ENCODE data around the gene CARD10. TPM values are rescaled to one million over a fixed set of nuclear protein-coding genes. Genes with fewer than 3 reads are reported as not detected.

Gene CARD10
- total and polyA plus RNA-seq, 2 of the 13 experiments (the other 11 are each of a cell fraction or from before 2014, with no cell fraction given), result 35.2 to 55.8 TPM

DNA sequence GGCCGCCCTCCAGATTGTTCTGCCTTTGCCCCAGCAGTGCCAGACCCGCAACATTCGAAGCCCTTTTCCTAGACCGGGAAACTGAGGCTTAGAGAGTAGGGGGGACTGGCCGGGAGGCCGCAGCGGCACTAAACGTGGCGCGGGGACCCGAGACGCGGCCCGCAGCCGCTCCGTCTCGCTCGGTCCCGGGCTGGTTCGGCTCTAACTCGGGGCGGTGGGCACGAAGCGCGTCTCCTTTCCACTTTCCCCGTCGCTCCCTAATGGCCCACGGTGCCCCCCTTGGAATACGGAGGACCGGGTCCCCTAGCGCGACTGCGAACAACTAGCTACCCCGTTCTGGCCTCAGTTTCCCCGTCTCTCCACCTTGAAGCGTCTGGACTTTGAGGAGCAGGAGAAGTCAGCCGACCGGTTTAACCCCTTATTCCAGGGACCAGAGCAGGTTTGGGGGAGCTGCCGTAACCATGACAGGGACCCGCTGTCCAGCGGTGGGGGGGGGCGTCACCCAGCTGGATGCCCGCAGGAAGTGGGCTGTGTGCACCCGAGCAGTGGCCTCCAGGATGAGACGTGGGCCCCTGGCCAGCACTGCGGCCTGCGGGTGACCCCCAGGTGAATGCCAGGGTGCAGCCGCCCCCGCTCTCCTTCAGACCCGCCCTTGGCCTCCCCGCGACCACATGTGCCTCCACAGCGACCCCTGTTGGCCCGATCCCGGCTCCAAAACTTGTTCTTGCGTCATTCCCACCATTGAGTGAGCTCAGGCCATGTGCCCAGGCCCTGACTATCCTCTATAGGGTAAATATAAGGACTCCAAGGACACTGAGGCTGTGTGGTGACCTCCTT lies 42.2 kb upstream of the CARD10 start (continued):
- no peak for TF ChIP-seq ZNF24 (IDR thresholded peaks at IDR 0.05)
- TF ChIP-seq SRSF1 (optimal IDR thresholded peaks at IDR 0.05; ENCODE audit: low read depth, low read length), result peak; percentile 95
- TF ChIP-seq SMC3 (IDR thresholded peaks at IDR 0.05; ENCODE audit: low read length), result peak; percentile 60
- TF ChIP-seq CSRNP2 (CRISPR knock-in tag; conservative IDR thresholded peaks at IDR 0.05; ENCODE audit: low read depth), result no peak
- TF ChIP-seq, protein P1, sequence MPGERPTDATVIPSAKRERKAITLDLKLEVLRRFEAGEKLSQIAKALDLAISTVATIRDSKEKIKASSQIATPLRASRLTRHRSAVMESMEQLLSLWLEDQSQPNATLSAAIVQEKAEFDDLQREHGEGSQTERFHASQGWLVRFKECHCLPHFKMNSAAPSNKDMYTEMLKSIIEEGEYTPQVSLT (CRISPR knock-in tag; IDR thresholded peaks at IDR 0.05; ENCODE audit: borderline replicate concordance, low read depth), result no peak
- TF ChIP-seq BRF2 (CRISPR knock-in tag; IDR thresholded peaks at IDR 0.05), result no peak; the same call in 1 of the 2 replicates
- no peak for TF ChIP-seq ZNF570 (CRISPR knock-in tag; IDR thresholded peaks at IDR 0.05; ENCODE audit: borderline replicate concordance)
- TF ChIP-seq TRIM24 (CRISPR knock-in tag; IDR thresholded peaks at IDR 0.05), result no peak
- TF ChIP-seq ZNF580 (CRISPR knock-in tag; IDR thresholded peaks at IDR 0.05; ENCODE audit: borderline replicate concordance, low read depth), result 0 out of 2 replicates have a peak, but pooled peaks have one; percentile 61
- TF ChIP-seq, protein P2, sequence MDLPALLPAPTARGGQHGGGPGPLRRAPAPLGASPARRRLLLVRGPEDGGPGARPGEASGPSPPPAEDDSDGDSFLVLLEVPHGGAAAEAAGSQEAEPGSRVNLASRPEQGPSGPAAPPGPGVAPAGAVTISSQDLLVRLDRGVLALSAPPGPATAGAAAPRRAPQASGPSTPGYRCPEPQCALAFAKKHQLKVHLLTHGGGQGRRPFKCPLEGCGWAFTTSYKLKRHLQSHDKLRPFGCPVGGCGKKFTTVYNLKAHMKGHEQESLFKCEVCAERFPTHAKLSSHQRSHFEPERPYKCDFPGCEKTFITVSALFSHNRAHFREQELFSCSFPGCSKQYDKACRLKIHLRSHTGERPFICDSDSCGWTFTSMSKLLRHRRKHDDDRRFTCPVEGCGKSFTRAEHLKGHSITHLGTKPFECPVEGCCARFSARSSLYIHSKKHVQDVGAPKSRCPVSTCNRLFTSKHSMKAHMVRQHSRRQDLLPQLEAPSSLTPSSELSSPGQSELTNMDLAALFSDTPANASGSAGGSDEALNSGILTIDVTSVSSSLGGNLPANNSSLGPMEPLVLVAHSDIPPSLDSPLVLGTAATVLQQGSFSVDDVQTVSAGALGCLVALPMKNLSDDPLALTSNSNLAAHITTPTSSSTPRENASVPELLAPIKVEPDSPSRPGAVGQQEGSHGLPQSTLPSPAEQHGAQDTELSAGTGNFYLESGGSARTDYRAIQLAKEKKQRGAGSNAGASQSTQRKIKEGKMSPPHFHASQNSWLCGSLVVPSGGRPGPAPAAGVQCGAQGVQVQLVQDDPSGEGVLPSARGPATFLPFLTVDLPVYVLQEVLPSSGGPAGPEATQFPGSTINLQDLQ (CRISPR knock-in tag; IDR thresholded peaks at IDR 0.05), result no peak; the same call in 1 of the 2 replicates
- TF ChIP-seq ATF4 (CRISPR knock-in tag; IDR thresholded peaks at IDR 0.05), result peak; percentile 79 to 99; a peak in 3 of 4 replicates
- no peak; the same call in 1 of the 2 replicates for TF ChIP-seq SNAI1 (CRISPR knock-in tag; IDR thresholded peaks at IDR 0.05; ENCODE audit: borderline replicate concordance)
- TF ChIP-seq HOMEZ (CRISPR knock-in tag; IDR thresholded peaks at IDR 0.05; ENCODE audit: low read depth), result no peak
- TF ChIP-seq KLF11 (CRISPR knock-in tag; IDR thresholded peaks at IDR 0.05), result 0 out of 2 replicates have a peak, but pooled peaks have one; percentile 56
- TF ChIP-seq, protein P3, sequence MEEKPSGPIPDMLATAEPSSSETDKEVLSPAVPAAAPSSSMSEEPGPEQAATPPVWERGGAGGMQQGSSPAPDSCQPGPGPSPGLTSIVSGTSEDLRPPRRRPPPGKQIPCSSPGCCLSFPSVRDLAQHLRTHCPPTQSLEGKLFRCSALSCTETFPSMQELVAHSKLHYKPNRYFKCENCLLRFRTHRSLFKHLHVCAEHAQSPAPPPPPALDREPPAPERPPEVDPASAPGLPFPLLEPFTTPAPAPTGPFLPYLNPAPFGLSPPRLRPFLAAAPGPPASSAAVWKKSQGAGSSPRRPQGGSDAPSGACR (CRISPR knock-in tag; IDR thresholded peaks at IDR 0.05), result no peak; the same call in 1 of the 2 replicates
- no peak for TF ChIP-seq SOX6 (IDR thresholded peaks at IDR 0.05)
- peak; percentile 85 for TF ChIP-seq SOX6 (CRISPR knock-in tag; IDR thresholded peaks at IDR 0.05)
- no peak; the same call in 1 of the 2 replicates for TF ChIP-seq TOE1 (CRISPR knock-in tag; IDR thresholded peaks at IDR 0.05)

All from HepG2 (cell line).